NOMO-1 treated with dmso at 0.1 percent for 144 hours (cell line): Measurements from ENCODE around the gene CXorf58.
A peak's percentile ranks its signal among the peaks of the same experiment; 100 is the strongest.

ENCODE experiments used
- DNase-seq: peaks from one replicate; lab custom pipeline; 2025; ENCODE audit not compliant: unreplicated experiment; lab: John Stamatoyannopoulos, UW

Gene CXorf58

GRCh38 chrX:23900220-23900797 is 7.5 kb upstream of the CXorf58 start:
- DNase-seq = no peak

- peak; percentile 41 for DNase-seq
Observed at GRCh38 chrX:23901060-23901459, 6.7 kb upstream of the CXorf58 start.

DNA sequence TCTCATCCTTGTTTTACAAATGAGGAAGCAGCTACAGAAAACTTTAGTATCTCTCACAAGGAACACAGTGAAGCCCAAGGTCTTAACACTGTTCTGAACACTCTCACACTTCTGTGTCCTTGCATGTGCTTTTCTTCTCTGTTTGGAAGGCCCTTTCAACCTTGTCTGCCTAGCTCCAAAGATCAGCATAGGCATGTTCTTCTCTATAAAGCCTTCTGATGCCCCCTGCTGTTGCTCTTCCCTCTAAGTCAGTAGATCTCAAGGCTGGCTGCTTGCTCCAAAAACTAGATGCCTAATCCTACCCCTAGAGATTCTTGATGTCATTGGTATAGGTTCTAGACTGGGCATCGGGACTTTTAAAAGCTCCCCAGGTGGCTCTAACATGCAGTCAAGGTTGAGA is 6.0 kb upstream of the CXorf58 start:
- DNase-seq = peak; percentile 55

DNA sequence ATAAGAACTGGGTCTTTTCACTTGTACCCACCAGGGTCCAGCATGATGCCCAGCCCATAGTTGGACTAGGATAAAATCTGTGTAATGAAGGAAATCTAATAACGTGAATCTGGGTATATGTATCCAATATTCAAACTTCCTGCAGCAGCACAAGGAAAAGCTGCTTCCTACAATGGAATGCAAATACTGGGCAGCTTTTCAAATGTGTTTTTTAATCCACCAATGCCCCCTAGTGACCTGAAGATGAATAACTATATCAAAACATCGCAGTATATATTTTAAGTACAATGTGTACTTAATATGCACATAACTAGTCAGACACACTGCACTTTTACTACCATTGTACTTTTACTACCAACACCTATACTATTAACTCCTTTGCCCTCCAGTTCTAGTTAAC is 5.4 kb upstream of the CXorf58 start:
- DNase-seq = no peak

DNA sequence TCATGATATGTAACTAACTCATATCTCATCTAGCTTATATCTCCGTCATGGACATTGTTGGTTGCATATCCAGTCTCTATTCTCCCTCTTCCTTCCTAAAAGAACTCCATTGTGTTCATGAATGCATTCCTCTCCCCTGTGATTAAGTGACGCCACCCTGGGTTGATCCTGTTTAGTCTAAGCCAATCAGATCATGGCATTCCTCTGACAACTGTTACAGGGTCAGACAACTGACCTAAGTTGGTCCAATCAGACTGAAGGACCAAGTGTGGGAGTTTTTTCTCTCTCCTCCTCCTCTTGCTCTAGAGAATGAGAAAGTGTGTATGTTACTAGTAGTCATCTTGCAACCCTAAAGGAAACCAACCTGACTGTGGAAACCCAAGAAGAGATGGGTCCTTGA is 3.7 kb upstream of the CXorf58 start:
- no peak for DNase-seq

DNA sequence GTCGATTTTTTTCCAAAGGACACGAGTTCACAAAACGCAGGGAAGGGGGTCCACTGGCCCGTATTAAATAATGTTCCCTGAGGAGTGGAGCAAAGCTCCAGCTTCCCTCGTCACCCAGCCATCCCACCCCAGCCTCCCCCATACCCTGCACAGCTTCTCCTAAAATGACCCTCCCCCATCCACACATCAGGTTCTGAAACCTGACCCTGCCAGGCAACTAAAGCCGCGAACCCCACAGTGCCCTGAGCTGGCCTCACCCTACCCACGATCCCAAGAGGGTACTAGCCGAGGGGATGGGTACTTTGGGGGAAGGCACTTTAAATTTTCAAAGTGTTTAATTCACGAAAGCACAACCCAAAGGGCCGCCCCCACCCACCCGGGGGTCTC is 702 bp upstream of the CXorf58 start:
- DNase-seq = no peak

DNA sequence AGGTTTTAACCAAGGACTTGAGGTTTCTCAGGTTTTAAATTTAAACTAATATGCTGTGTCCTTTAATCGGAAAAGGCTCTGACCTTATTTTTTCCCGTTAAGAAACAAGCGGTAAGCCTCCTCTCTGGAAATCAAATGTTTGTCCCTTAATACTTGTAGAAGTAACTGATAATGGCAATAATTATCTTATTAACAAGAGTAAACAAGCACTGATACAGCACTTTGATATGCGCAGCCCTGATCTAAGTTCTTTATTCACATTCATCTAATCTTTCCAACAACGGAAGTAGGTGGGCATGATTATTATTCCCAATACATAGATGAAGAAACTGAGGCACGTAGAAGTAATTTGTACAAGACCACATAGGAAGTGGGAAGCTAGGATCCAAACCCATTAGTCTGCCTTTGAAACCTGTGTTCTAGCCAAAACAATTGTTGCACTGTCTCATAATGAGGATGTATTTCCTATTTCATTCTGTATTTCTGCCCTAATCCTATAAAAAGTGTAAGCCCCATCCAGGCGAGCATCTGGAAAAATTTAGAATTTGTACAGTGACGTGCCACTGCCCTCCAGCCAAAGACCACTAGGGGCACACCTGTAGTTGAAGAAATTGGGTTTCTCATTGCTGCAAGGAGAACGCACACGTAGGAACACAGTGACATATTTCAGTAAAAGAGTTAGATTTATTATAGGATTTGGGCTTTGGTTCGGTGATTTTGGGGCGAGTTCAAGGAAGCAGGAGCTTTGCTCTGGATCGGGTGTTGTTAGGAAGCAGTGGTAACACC is 606 bp downstream of the CXorf58 start:
- no peak for DNase-seq

GRCh38 chrX:23911126-23911835 is 3.5 kb downstream of the CXorf58 start:
- DNase-seq = no peak

DNA sequence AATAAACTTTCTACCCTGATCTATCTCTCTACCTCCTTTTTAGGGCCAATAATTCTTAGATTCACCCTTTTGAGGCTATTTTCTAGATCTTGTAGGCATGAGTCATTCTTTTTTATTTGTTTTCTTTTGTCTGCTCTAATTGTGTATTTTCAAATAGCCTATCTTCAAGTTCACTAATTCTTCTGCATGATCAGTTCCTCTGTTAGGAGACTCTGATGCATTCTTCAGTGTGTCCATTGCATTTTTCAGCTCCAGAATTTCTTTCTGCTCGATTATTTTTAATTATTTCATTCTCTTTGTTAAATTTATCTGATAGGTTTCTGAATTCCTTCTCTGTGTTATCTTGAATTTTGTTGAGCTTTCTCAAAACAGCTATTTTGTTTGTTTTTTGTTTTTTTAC is 11.3 kb downstream of the CXorf58 start:
- DNase-seq = no peak

- DNase-seq = no peak
Observed at GRCh38 chrX:23919706-23920320, 12.0 kb downstream of the CXorf58 start.

- DNase-seq = no peak
Observed at GRCh38 chrX:23926015-23926414, 18.2 kb downstream of the CXorf58 start.

DNA sequence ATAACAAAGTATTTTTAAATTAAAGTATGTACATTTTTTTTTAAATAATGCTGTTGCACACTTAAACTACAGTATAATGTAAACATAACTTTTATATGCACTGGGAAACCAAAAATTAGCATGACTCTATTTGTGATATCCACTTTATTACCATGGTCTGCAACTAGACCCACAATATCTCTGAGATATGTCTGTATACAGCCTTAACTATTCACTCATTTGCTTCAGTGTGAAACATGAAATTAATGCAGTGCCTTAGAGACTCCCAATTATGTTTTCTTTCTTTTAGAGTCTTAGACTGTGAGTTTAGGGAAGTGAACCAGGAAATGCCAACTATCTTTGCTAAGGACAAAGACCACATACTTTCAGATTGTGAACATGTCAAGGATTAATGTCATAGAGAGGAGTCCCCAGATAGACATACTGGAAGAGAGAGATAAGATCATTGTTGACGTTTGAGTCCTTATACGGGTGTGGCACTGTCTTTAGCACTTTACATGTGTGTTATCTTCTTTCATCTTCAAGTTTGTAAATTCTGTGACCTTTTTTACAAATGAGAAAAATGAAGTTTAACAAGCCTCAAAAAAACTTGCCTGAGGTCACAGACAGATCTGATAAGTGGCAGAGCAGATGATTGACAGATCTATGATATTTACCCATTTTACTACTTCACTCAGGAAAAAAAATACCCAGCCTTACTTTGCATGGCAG is 23.2 kb downstream of the CXorf58 start:
- DNase-seq = peak; percentile 30

DNA sequence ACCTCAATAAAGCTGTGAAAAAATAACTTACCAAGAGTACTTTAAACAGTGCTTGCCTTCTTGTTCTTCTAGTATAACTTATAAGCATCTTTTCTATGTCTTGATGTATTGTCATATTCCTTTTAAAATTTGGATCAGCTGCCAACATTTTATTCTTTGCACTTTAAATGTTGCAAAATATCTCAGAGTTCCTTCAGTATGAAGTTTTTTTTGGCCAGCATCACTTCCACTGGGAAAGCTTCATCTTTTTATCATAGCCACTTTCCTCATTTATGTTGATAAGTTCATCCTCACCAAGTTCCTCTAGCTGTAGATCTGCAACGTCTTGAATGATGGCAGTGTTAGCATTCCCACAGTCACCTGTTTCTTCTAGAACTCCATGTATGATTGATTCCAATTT is 24.2 kb downstream of the CXorf58 start:
- no peak for DNase-seq

DNA sequence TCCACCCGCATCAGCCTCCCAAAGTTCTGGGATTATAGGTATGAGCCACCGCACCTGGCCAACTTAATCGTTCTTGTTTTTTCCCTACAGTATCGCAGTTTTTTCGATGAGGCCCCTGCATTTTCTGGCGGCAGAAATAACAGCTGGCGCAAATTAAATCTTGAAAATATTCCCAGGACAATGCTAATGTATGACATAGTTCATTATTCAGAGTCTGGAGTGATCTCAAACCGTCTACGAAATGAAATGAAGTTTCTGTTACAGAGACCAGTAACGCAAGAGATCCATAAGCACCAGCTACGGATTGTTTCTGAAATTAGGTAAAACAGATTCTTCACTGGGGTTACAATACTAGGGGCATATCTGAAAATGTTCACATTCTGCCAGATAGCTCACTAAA is 27.3 kb downstream of the CXorf58 start:
- no peak for DNase-seq

GRCh38 chrX:23936180-23936579 is 28.4 kb downstream of the CXorf58 start:
- no peak for DNase-seq

GRCh38 chrX:23937100-23937499 is 29.3 kb downstream of the CXorf58 start:
- DNase-seq = no peak

DNA sequence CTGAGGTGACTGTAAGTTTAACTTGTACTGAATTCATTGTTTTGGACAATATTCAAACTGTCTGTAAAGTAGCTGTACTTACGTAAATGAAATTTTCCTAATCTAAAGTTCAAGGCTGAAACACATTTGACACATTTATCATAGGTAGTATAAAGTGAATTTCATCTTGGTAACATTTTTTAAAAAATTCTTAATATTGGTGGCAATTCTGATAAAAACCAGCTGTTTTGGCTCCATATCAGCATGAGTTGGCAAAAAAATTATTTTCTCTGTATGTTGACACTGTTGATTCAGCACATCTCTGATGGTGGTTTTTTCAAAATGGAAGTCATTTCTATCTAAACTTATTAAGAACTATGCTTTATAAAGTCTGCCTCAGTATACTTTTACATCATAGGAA is 30.9 kb downstream of the CXorf58 start:
- no peak for DNase-seq

GRCh38 chrX:23939203-23939602 is 31.4 kb downstream of the CXorf58 start:
- DNase-seq = no peak

DNA sequence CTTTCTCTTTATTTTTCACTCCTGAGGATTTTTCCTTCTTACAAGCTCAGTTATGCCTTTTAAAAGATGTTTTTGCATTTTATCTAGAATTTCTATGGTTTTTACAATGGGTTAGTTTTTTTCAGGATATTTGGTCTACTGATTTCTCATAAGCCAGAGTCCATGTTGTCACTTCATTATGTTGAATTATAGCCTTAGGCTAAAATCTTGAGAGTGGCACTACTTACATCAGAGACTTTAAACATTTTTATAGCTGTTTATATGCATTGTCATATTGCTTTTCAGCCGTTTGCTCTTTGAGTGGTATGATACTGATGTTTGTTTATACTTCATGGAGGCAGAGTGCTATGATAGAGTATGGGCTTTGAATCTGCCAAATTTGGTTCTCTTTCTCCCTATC is 36.4 kb downstream of the CXorf58 start:
- no peak for DNase-seq

- DNase-seq = no peak
Observed at GRCh38 chrX:23945206-23945605, 37.4 kb downstream of the CXorf58 start.

DNA sequence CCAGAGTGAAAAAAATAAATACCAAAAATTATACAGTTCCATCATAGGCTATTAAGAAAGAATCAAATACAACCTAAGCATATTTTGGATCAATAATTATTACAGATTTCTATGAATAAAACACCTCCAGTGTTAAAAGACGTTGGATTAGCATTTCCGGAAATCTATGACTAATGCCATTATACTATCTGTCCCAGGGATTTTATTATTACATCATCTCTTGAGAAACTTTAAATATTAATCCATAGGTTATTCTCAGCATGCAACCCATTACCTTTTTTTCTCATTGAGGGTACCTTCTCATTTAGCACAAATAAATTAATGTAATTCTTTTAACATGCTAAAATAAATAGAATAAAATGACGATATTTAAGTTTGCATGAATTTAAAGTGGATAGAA is 44.6 kb downstream of the CXorf58 start:
- no peak for DNase-seq
